Gastroesophageal sphincter (tissue), 4 donors: ENCODE data around the gene INTS7. TPM values are rescaled to one million over a fixed set of nuclear protein-coding genes. Genes with fewer than 3 reads are reported as not detected.

Source experiments
- ATAC-seq: fragments of 150-250 bp; one replicate; pipeline ENCODE4 v1.9.1; 2016; ENCODE audit warnings: mild to moderate bottlenecking, moderate library complexity
- H3K27ac ChIP-seq, 4 donors: fragments of 200-600 bp; sonication (generic) in 3 of 4; 1 replicate in 3 of 4; 2 replicates in 1 of 4; pipeline ENCODE4 v1.5.1; 2016 to 2019
- H3K27me3 ChIP-seq: fragments of 200-600 bp; sonication (generic); one replicate; pipeline ENCODE4 v1.5.1; 2019
- H3K36me3 ChIP-seq, 2 donors: fragments of 200-600 bp; sonication (generic); one replicate each; pipeline ENCODE4 v1.5.1; 2019; ENCODE audit warnings: control low read depth in 1 of 2
- H3K4me1 ChIP-seq, 3 donors: fragments of 200-600 bp; sonication (generic); 1 replicate in 2 of 3; 2 replicates in 1 of 3; pipeline ENCODE4 v1.5.1; 2016 to 2019; ENCODE audit warnings: control low read depth in 2 of 3
- H3K4me3 ChIP-seq, 2 donors: fragments of 200-600 bp; sonication (generic); one replicate each; pipeline ENCODE4 v1.5.1; 2019; ENCODE audit warnings: mild to moderate bottlenecking in 1 of 2, moderate library complexity in 1 of 2
- H3K9me3 ChIP-seq, 3 donors: fragments of 200-600 bp; sonication (generic); one replicate each; pipeline ENCODE4 v1.5.1; 2017 to 2019; ENCODE audit warnings: control low read depth in 2 of 3
- CTCF ChIP-seq, 4 experiments: fragments of 200-600 bp in 2 of 4; fragments of 450-650 bp in 2 of 4; sonication (generic) in 1 of 4; IDR thresholded peaks; one replicate each; pipeline ENCODE4 v1.5.1; 2017 to 2019; ENCODE audit warnings: antibody characterized with exemption in 4 of 4, mild to moderate bottlenecking in 2 of 4, moderate library complexity in 2 of 4
- EP300 ChIP-seq: sonication (generic); formaldehyde crosslinking; IDR thresholded peaks from one replicate; pipeline ENCODE4 v1.6.1; 2017; ENCODE audit warnings: antibody characterized with exemption, mild to moderate bottlenecking
- POLR2A ChIP-seq, 2 donors: fragments of 450-650 bp; IDR thresholded peaks; one replicate each; pipeline ENCODE4 v1.6.1; 2017; ENCODE audit warnings: antibody characterized with exemption in 2 of 2, mild to moderate bottlenecking in 2 of 2, moderate library complexity in 1 of 2
- POLR2AphosphoS5 ChIP-seq: sonication (generic); formaldehyde crosslinking; IDR thresholded peaks from one replicate; pipeline ENCODE4 v1.6.1; 2017; ENCODE audit warnings: antibody characterized with exemption
- WGBS, 2 donors: methylation state at CpG; one replicate each; pipeline ENCODE4 v1.1.5; 2018; ENCODE audit warnings: low coverage in 1 of 2; 5-methylcytosine and 5-hydroxymethylcytosine counted together
- total RNA-seq, 4 donors: library from RNA; depleted of rRNA; stranded (reverse); fragments of >200 nt; gene quantifications; one replicate each; pipeline ENCODE4 v1.1.0, GENCODE V29; 2016

The INTS7 gene
- total RNA-seq, 4 donors from 2014 or later, result 6.1 to 14.2 (median 8.2) TPM

- Histone ChIP-seq H3K27me3 (no peaks in the 10 kb centered on the region), H3K4me1 (no peaks in the 10 kb centered on the region), H3K36me3 (peaks cover 0 to 37% of the 10 kb centered on the region in 2 donors), H3K27ac (no peak overlapping the region), H3K9me3 (no peaks in the 10 kb centered on the region), H3K4me3 (no peak overlapping the region)
- no peak for ATAC-seq
- WGBS, 2 donors, result 94% methylated on average over 3 of the region's 4 CpGs
- TF ChIP-seq POLR2AphosphoS5, result no peak
- TF ChIP-seq EP300, result no peak
- TF ChIP-seq CTCF (IDR thresholded peaks at IDR 0.05), result no peak
- TF ChIP-seq POLR2A (IDR thresholded peaks at IDR 0.05), result no peak
These were observed 49.6 kb downstream of the INTS7 start for GRCh38 chr1:211985556-211986264.

- no peak for ATAC-seq
- Histone ChIP-seq H3K36me3 (peaks cover 0 to 22% of the 10 kb centered on the region in 2 donors), H3K9me3 (no peaks in the 10 kb centered on the region), H3K27me3 (no peaks in the 10 kb centered on the region), H3K4me3 (no peak overlapping the region), H3K27ac (no peak overlapping the region), H3K4me1 (peaks cover 0 to 20% (median 10%) of the 10 kb centered on the region in 3 donors)
- WGBS, 2 donors, result 91 to 93% methylated on average over 4 of the region's 4 CpGs
- TF ChIP-seq EP300 (no peak), POLR2A (IDR thresholded peaks at IDR 0.05) (no peak)
These were observed 56.8 kb downstream of the INTS7 start for GRCh38 chr1:211978596-211978995.

- WGBS, 2 donors, result 25 to 26% methylated on average over 3 of the region's 3 CpGs
- peaks cover 0 to 13% of the 10 kb centered on the region in 2 donors for H3K36me3 ChIP-seq
- ATAC-seq, result peak; percentile 77
- TF ChIP-seq CTCF (IDR thresholded peaks at IDR 0.05) (no peak), POLR2A (IDR thresholded peaks at IDR 0.05) (no peak)
- no peaks in the 10 kb centered on the region for H3K27me3 ChIP-seq
- H3K4me3 ChIP-seq, result peak overlapping the region; percentile 9 to 15
- H3K27ac ChIP-seq, result peak overlapping the region; percentile 52 to 77 (median 70)
- H3K4me1 ChIP-seq, result peaks cover 0 to 20% (median 10%) of the 10 kb centered on the region in 3 donors
- H3K9me3 ChIP-seq, result no peaks in the 10 kb centered on the region
These were observed 60.0 kb downstream of the INTS7 start for GRCh38 chr1:211975152-211975941.

- WGBS, 2 donors, result 83 to 93% methylated on average over 1 of the region's 1 CpG
- H3K27ac ChIP-seq, result no peak overlapping the region
- TF ChIP-seq POLR2AphosphoS5, result no peak
- no peak for TF ChIP-seq CTCF (IDR thresholded peaks at IDR 0.05)
- TF ChIP-seq EP300, result no peak
- TF ChIP-seq POLR2A (IDR thresholded peaks at IDR 0.05), result no peak
- H3K36me3 ChIP-seq, result peaks cover 0 to 12% of the 10 kb centered on the region in 2 donors
- no peaks in the 10 kb centered on the region for H3K27me3 ChIP-seq
- no peak overlapping the region for H3K4me3 ChIP-seq
- peaks cover 0 to 20% (median 10%) of the 10 kb centered on the region in 3 donors for H3K4me1 ChIP-seq
- no peak for ATAC-seq
- H3K9me3 ChIP-seq, result no peaks in the 10 kb centered on the region
These were observed 61.8 kb downstream of the INTS7 start for GRCh38 chr1:211973541-211973940.

GRCh38 chr1:211968200-211968834, 67.0 kb downstream of the INTS7 start:
- Histone ChIP-seq H3K4me1 (no peaks in the 10 kb centered on the region), H3K27me3 (no peaks in the 10 kb centered on the region), H3K27ac (no peak overlapping the region), H3K9me3 (no peaks in the 10 kb centered on the region), H3K36me3 (peaks cover 0 to 21% of the 10 kb centered on the region in 2 donors), H3K4me3 (no peak overlapping the region)
- TF ChIP-seq CTCF (IDR thresholded peaks at IDR 0.05) (no peak), POLR2AphosphoS5 (no peak), POLR2A (IDR thresholded peaks at IDR 0.05) (no peak), EP300 (no peak)
- ATAC-seq, result no peak
- WGBS, 2 donors, result 74 to 78% methylated on average over 3 to 4 of the region's 4 CpGs
